Measurements from ENCODE around the gene SLC26A8.

The SLC26A8 gene, protein sequence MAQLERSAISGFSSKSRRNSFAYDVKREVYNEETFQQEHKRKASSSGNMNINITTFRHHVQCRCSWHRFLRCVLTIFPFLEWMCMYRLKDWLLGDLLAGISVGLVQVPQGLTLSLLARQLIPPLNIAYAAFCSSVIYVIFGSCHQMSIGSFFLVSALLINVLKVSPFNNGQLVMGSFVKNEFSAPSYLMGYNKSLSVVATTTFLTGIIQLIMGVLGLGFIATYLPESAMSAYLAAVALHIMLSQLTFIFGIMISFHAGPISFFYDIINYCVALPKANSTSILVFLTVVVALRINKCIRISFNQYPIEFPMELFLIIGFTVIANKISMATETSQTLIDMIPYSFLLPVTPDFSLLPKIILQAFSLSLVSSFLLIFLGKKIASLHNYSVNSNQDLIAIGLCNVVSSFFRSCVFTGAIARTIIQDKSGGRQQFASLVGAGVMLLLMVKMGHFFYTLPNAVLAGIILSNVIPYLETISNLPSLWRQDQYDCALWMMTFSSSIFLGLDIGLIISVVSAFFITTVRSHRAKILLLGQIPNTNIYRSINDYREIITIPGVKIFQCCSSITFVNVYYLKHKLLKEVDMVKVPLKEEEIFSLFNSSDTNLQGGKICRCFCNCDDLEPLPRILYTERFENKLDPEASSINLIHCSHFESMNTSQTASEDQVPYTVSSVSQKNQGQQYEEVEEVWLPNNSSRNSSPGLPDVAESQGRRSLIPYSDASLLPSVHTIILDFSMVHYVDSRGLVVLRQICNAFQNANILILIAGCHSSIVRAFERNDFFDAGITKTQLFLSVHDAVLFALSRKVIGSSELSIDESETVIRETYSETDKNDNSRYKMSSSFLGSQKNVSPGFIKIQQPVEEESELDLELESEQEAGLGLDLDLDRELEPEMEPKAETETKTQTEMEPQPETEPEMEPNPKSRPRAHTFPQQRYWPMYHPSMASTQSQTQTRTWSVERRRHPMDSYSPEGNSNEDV

DNA sequence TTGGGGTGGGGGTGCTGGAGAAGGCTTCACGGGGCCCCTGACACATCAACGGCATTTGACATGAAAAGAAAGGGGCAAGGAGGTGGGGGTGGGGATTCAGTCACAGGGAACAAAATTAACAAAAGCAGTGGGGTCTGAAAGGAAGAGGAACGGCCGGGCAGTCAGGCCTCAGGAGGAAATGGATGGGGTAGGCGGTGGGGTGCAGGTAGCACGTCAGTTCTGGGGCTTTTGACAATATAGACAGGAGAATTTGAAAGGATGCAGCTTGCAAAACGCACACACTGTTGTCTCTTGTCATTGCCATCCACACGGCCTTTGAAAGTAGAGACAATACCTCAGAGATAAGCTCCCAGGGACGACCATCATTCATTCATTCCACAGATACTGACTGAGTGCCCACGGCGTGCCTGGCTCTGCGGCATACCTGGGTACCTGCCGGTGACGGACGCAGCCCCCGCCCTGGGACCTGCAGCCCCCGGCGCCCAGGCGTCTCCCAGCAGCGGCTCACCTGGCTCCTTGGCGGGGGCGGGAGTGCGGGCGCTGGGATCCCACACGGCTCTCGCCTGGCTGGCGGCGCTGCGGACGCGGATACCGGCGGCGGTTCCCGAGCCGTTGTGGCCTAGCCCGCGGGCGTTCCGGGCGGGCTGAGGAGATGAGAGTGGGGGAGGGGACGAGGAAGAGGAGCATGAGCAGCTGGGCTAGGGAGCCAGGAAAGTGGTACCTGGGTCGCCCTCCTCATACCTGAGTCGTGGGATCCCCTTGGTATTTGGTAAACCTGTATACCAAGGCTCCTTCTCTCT lies at the start of gene SLC26A8:
Gene SLC26A8 (minus strand): TSS at position 646 of the 800 bp plus-strand sequence. CDS start 4,934 bp downstream, outside the sequence.
- no peak for DNase-seq

DNA sequence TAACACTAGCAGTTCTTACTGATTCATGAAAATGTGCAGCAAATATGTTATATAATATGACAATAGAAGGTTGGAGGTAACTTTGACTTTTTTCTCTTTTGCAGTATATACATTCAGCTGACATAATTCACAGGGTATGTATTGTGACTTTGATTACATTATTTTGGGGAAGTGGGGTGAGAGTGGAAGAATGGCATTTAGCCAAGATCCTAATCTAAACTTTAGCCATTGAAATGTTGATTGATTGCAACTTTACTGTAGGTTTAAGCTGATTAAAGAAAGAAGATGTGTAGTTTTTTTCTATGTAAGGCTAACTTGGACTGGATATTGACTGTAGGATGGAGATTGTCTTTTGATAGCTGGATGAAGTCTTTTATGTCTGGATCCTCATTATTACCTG lies 49.1 kb upstream of the SLC26A8 start:
- no peak for DNase-seq

DNA sequence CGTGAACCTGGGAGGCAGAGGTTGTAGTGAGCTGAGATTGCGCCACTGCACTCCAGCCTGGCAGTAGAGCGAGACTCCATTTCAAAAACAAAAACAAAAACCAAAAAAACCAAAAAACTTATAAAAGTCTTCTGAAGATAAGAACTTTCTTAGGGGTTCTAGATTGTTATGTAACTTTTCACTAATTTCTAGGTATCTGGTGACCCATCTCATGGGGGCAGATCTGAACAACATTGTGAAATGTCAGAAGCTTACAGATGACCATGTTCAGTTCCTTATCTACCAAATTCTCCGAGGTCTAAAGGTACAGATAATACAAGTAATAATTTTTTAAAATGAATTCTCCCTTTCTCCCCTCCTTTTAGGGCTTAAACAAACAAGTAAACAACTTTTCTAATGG lies 48.2 kb upstream of the SLC26A8 start:
- no peak for DNase-seq

DNA sequence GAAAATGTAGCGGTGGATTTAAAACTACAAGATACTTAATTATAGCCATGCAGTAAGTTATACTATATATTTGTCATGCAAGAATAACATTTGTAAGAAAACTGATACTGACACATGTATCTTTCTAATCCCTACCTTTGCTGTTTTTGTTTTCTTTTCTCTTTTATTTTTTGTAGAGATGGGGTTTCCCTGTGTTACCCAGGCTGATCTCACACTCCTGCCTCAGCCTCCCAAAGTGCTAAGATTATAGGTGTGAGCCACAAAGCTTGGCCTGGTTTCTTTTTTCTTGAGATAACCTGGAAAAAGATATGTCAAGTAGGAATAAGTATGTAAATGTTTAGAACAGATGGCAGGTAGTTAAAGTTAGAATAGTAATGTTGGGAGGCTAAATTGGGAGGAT lies 47.3 kb upstream of the SLC26A8 start:
- DNase-seq, result no peak

DNA sequence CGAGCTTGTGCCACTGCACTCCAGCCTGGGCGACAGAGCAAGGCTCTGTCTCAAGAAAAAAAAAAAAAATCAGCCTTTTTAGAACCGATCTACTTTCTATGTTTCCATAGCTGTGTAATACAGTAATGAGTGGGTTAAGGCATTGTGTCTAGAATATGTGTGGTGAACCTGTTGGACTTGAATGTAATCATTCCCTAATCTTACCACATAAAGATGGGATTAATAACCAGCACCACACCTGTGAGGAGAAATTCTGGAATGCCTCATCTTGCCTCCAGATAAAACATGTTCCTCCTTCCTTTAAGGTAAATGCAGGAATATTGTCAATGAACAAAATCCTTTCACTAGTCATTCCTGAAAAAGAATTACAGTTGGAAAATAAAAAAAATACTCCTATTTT lies 46.8 kb upstream of the SLC26A8 start:
- no peak for DNase-seq

DNA sequence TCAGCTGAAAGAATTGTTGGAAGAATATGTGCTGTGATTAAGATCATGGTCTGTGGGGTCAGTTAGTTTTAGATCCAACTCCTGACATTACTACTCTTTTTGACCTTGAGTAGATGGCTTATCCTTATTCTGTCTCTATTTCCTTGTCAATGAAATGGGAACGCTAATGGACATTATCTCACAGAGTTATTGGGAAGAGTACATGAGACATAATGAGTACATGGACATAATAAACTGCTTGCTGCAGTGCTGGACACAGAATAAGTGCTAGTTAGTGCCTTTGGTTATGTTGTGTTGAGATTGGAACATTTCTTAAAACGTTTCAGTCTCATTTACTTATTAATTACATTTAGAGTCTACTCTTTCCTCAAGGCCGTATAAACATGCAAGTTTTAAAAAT lies 45.8 kb upstream of the SLC26A8 start:
- no peak for DNase-seq

DNA sequence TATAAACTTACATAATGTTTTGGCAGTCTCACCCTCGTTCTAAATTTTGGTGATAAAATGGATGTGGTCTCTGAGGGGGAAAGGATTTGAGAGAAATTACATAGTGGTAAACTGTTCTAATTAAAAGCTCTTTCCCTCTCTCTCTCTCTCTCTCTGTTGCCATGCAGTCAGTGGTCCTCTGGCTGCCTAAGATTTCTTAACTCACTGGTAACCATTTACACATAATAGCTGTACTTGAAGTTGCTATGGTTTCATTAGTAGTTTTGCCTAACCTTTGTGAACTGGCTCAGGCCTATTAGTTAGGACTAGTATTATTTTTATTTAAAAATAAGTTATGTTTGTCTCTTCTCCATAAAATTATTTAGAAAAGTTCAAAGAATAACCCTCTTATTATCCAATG lies 45.1 kb upstream of the SLC26A8 start:
- no peak for DNase-seq

DNA sequence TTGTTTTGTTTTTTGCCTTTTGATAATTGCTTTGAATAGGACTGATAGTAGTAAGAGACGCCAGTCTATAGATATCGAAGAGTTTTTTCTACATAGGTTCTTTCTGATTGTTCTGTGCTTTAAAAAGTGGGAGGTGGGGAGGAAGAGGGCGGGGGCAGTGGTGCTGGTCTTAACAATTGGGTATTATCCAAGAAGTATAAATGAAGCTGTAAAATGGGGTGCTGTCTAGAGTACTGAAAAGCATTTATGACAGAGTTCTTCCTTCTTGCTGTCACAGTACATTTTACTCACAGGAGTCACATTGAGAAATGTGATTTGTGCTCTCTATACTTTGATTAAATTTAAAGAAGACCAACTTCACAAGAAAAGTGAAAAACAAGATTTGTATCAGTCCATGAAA lies 44.1 kb upstream of the SLC26A8 start:
- no peak for DNase-seq

DNA sequence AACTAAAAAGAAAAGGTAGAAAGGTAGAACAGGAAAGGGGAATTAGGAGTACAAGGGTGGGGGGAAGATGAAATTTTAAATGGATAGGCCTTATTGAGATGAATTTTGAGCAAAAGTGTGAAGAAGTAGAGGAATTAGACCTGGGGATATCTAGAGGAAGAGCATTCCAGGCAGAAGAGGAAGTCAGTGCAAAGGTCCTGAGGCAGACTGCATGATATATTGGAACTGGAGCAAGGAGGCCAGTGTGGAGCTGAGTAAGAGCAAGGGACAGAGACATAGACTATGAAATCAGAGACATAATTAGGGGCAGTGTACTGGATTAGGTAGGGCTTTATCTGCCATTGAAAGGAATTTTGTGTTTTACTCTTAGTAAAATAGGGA lies 43.6 kb upstream of the SLC26A8 start:
- DNase-seq, result no peak

DNA sequence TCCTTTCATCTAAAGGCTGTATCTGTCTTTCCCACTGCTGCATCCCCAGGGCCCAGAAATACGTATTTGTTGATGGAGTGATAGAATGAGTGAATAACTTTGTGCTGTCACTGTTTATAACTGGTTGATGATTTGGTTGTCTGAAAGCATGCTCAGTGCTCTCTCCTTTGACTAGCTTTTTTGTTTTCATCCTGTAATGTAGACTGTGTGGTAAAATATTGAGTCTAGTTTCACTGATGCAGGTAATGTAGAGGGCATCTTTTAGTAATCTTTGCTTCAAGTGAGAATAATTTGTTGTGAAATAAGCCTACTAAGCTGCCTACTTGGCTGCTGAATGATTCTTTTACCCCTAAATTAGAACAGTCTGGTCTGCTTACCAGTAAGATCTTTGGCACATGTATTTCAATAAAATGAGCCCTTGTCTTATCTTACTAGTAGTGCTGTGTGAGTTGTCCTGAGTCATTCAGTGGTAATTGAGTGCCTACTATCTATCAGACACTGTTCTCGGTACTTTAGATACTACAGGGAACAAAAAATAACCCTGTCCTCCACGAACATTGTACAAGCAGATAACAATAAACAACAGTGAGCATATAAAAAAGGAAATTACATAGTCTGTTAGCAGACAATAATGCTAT lies 43.1 kb upstream of the SLC26A8 start:
- no peak for DNase-seq

DNA sequence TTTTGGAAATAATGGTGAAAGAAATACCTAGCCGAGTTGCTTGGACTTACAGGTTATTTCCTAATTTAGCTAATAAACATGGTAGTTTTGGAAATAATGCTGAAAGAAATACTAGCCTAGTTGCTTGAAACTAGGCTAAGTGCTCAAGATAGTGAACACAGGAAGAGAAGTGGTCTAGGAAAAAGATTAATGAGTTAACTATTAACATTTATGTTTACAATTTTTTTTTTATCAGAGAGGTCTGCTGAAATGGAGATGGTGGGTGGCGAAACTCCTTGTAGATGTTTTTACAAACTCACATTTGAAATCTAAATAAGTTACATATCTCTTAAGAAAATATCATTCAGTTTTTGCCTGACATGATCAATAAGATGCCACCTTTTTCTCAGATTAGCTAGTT lies 42.4 kb upstream of the SLC26A8 start:
- no peak for DNase-seq

DNA sequence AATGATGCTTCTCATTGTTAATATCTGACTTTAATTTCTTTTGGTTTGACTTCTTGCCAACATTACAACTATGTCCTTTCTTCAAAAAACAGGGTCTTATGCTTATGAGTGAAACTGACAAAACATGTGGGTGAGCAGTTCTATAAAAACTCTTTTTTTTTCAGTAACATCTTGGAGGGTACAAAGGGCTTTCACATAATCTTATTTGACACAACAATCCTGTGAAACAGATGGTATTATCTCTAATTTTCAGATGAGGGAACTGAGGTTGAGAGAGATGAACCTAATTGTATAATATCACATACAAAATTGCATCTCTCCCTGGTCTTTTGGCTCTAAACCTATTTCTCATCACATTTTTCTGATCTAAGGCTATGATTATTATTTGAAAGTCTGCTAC lies 41.5 kb upstream of the SLC26A8 start:
- DNase-seq, result no peak

DNA sequence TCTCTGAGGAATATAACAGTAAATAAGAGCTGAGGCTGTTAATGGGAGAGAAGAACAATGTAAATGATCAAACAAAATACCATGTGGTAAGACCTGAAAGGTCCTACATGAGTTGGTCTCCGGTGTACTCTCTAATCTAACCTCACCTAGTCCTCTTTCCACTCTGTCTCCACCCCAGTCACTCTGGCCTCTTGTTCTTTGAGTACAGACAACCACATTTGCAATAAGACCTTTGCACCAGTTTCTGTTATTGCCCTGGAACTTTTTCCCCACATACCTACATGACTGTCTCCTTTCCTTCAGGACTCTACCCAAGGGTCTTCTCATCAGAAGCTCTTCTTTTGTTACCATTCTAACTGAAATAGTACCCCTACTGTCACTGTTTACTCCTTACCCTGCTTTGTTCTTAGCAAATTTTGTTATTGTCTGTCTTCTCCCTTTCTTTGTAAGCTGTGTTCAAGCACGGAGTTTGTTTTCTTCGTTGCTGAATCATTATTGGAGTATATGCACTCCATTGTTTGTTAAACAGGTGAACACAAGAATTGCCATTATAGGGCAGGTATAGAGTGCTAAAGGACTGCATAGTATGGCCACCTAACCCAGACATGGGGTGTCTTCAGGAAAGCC lies 40.4 kb upstream of the SLC26A8 start:
- no peak for DNase-seq

DNA sequence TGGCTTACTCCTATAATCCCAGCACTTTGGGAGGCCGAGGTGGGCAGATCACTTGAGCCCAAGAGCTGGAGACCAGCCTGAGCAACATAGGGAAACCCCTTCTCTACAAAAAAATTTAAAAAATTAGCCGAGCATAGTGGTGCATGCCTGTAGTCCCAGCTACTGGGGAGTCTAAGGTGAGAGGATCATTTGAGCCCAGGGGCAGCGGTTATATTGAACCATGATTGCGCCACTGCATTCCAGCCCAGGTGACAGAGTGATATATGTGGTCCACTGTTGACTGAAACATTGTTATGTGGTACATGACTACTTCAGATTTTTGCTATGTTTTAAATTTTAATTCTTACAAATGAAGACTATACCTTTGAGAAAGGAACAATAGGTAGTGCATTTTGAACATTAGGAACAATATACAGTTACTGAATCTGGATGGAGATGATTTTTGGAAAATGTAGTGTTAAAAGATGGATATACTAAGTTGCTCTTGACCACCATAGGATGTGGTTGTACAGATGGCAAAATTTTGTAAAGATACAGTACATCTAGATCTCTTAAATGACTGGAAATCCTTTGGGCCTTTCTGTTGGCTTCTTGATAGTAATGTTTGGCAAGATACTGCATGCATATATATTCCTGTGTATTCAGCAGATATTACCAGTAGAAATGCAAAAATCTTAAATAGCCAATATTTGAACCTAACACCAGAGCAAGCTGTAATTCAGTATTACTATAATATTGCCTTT lies 39.0 kb upstream of the SLC26A8 start:
- DNase-seq, result no peak

DNA sequence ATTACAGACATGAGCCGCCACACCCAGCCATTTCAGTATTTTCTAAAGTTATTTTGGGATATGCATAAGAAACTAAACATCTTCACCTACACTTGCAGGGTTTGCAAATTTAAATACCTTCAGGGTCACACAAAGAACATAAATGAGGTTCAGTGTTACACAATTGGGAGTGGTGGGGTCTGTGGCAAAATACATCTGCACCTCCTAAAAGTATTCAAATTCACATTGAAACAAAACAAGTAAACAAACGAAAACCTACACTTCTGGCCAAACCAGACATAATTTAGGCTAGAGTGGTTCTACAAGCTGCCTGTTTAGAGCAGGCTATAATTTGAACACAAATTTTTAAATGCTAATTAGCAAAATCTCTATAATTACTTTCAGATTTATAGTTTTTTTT lies 37.8 kb upstream of the SLC26A8 start:
- no peak for DNase-seq

DNA sequence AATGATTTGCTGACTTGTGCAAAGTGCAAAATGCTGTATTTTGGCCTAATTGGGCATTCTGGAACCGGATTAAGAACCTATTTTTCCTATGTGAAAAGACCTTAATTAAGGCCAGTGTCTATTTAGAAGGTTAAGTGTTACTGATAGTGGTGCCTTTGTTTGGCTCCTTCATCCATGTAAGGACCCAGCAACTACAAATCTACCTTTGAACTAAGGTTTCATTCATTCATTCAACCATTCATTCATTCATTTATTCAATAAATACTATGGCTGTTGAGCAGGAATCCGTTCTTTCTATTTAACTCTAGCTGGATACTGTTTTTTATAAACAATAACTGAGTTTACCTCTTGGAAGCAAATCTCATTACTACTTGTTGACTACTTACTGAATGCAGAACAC lies 36.8 kb upstream of the SLC26A8 start:
- DNase-seq, result no peak

DNA sequence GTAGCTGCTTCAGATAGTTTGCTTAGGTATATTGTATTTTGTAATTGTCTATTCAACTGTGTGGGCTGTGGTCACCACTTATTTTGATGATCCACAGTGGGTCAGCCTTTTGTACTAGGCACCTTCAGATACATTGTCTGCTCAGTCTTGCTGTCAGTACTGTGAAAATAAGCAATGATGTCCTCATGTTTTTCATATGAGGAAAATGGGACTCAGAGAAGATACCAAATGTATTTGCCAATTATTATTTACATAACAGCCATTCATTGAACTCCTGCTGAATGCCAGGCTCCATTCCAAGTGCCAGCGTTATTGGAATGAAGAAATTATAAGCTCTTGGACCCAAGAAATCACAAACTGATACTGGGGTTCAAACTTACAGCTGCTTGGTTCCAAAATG lies 31.7 kb upstream of the SLC26A8 start:
- no peak for DNase-seq

DNA sequence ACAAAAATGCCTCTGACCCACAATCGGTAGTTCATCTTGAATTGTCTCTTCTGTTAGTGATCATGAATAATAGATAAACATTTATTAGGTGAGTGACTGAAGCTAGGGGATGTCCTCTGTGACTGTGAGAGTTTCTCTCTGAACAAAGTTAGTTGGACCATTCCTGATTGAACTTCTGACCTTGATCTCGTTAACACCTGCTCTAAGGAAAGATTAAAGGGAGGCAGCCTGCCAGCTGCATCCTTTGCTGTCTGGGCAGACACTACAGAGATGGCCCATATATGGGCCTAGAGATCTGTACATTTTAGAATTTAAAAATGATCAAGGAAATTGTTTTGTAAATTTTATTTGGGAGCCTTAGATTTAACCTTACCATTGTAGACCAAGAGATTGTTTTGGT lies 30.5 kb upstream of the SLC26A8 start:
- DNase-seq, result no peak

DNA sequence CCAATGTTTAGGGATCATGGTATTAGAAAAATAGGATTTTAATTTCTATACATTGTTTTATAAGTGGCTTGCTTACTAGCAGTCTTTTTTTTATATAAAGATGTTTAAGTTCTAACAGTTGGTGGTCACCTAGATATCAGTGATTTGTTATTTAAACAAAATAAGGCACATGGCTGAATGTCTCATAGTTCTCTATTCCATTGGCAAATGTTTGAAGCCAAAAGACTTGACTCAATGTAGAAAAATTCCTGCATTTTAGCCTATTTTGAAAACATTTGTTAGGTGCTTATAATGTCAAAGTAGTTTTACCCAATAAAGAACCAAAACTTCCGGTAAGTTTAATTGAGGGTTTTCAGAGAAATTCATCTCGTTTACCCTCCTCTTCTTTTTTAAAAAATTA lies 30.0 kb upstream of the SLC26A8 start:
- DNase-seq, result no peak

DNA sequence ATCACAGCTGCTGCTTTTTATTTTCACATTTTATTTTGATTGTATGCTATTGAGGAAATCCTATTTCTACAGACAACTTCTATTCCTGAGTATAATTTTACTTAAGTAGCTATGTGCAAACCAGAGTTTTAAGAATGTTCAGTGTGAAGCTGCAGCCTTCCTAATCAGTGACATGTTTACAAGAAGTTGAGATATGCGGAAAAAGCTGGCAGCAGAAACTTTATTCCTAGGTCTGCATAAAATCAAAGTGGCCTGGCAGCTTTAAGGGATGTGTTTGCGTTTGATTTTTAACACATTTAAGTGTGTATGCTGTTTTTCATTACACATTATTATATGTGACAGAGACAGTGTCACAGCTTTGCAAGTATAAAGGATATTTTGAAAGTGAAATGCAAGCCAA lies 29.4 kb upstream of the SLC26A8 start:
- no peak for DNase-seq

DNA sequence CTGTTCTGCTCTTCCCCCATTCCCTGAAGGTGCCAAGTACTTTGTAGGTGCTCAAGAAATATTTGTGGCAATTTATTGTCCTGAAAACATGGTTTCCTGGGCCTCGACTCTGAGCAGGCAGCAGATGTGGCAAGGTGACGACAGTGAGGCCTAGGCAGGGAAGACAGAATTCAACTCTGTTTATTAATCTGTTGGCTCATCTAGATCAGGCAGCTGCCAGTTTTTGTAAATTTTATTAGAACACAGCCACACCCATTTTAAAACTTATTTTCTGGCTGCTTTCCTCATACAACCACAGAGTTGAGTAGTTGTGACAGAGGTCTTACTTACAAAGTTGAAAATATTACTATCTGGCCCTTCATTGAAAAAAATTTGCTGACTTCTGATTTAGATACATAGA lies 27.7 kb upstream of the SLC26A8 start:
- no peak for DNase-seq

Data from NCI-H774 (cell line).